ENCODE results near the gene CFAP74.

- TF ChIP-seq GATA3 (IDR thresholded peaks at IDR 0.05; ENCODE audit: low read depth, low read length), result no peak
- no peak for TF ChIP-seq GATA2 (IDR thresholded peaks at IDR 0.05; ENCODE audit: low read depth, low read length)
These were observed 64.1 kb downstream of the CFAP74 start for GRCh38 chr1:1939296-1940122.
